Keratinocyte (primary cell): Measurements from ENCODE around the gene TCN2. TPM values are rescaled to one million over a fixed set of nuclear protein-coding genes. Genes with fewer than 3 reads are reported as not detected.

Experiments used
- DNase-seq: peaks from one replicate; pipeline ENCODE4 v3.0.0-alpha.2; 2011; ENCODE audit warnings: low read depth, missing footprints, low spot score
- FAIRE-seq: peaks from 2 replicates; lab custom pipeline; 2011; peaks lifted over from hg19 to GRCh38; lab: Jason Lieb, UNC
- H2AFZ ChIP-seq: 2 replicates; pipeline ENCODE4 v1.6.0; 2012; ENCODE audit warnings: low read length, control low read depth, inconsistent platforms; ENCODE audit not compliant: control insufficient read depth
- H3K27ac ChIP-seq: 2 replicates; pipeline ENCODE4 v1.5.1; 2011; ENCODE audit warnings: low read length; ENCODE audit not compliant: control insufficient read depth, insufficient read depth
- H3K27me3 ChIP-seq: 3 replicates; pipeline ENCODE4 v1.6.0; 2011; ENCODE audit warnings: low read length; ENCODE audit not compliant: control insufficient read depth, insufficient read depth; ENCODE audit errors: extremely low read depth
- H3K36me3 ChIP-seq, 2 experiments: 2 replicates in 1 of 2; 3 replicates in 1 of 2; pipeline ENCODE4 v1.5.1; 2011; ENCODE audit warnings: low read length in 2 of 2, mild to moderate bottlenecking in 1 of 2; ENCODE audit not compliant: control insufficient read depth in 2 of 2, insufficient read depth in 2 of 2; ENCODE audit errors: extremely low read depth in 1 of 2
- H3K4me1 ChIP-seq: 3 replicates; pipeline ENCODE4 v1.5.1; 2011; ENCODE audit warnings: low read length; ENCODE audit not compliant: control insufficient read depth, insufficient read depth; ENCODE audit errors: extremely low read depth
- H3K4me2 ChIP-seq: 3 replicates; pipeline ENCODE4 v1.6.0; 2011; ENCODE audit warnings: low read depth, low read length; ENCODE audit not compliant: control insufficient read depth, insufficient read depth; ENCODE audit errors: extremely low read depth
- H3K4me3 ChIP-seq, 3 experiments: fragments of 200-600 bp in 1 of 3; sonication (generic) in 1 of 3; 2 replicates in 2 of 3; 3 replicates in 1 of 3; pipeline ENCODE4 v1.5.1; 2011 to 2016; ENCODE audit warnings: low read length in 3 of 3, mild to moderate bottlenecking in 3 of 3, control low read depth in 2 of 3, inconsistent platforms in 1 of 3, low read depth in 1 of 3, mixed read lengths in 1 of 3, mixed run types in 1 of 3, moderate library complexity in 1 of 3; ENCODE audit not compliant: control insufficient read depth in 2 of 3, insufficient read depth in 2 of 3; ENCODE audit errors: extremely low read depth in 1 of 3
- H3K79me2 ChIP-seq: 2 replicates; pipeline ENCODE4 v1.6.0; 2012; ENCODE audit warnings: low read length; ENCODE audit not compliant: control insufficient read depth, insufficient read depth
- H3K9ac ChIP-seq: 3 replicates; pipeline ENCODE4 v1.6.0; 2011; ENCODE audit warnings: low read length; ENCODE audit not compliant: control insufficient read depth, insufficient read depth; ENCODE audit errors: extremely low read depth
- H3K9me1 ChIP-seq: 3 replicates; pipeline ENCODE4 v1.6.0; 2011; ENCODE audit warnings: low read length; ENCODE audit not compliant: control insufficient read depth, insufficient read depth; ENCODE audit errors: extremely low read depth
- H3K9me3 ChIP-seq: 2 replicates; pipeline ENCODE4 v1.5.1; 2012; ENCODE audit warnings: low read depth, low read length; ENCODE audit not compliant: control insufficient read depth
- H4K20me1 ChIP-seq: 3 replicates; pipeline ENCODE4 v1.6.0; 2011; ENCODE audit warnings: low read length; ENCODE audit not compliant: control insufficient read depth, insufficient read depth; ENCODE audit errors: extremely low read depth
- EZH2 ChIP-seq: IDR thresholded peaks from one replicate; pipeline ENCODE4 v1.6.1; 2012; ENCODE audit warnings: inconsistent platforms, mild to moderate bottlenecking, low read length, moderate library complexity
- dilution Hi-C: fragments of 300-500 bp; cut with MboI; formaldehyde crosslinking; loops from one replicate; pipeline ENCODE4 v1.7.0; 2020; ENCODE audit warnings: low sequenced_read_pairs; ENCODE audit not compliant: extremely low pct_ligation_motif_present
- polyA plus RNA-seq, 5 experiments: library from polyadenylated mRNA; depleted of rRNA in 3 of 5; stranded (reverse) in 3 of 5; stranded (forward) in 1 of 5; unstranded in 1 of 5; fragments of >200 nt; gene quantifications; 1 replicate in 1 of 5; 2 replicates in 3 of 5; 3 replicates in 1 of 5; pipeline versions ENCODE4 v1.2.1 to v1.2.3, GENCODE V29; 2011 to 2012; ENCODE audit warnings: missing spikeins in 2 of 5, low read depth in 1 of 5, low replicate concordance in 1 of 5
- TF ChIP-seq, protein P1 (sequence below), 3 experiments: IDR thresholded peaks in 1 of 3; conservative IDR thresholded peaks in 1 of 3; optimal IDR thresholded peaks in 1 of 3; 2 replicates in 2 of 3; 3 replicates in 1 of 3; pipeline versions ENCODE3 to v1.5.1; 2011; ENCODE audit warnings: low read length in 3 of 3, mild to moderate bottlenecking in 3 of 3, moderate library complexity in 2 of 3, control low read depth in 1 of 3, inconsistent platforms in 1 of 3; ENCODE audit not compliant: insufficient read depth in 2 of 3; ENCODE audit errors: extremely low read depth in 1 of 3

TCN2 gene
- polyA plus RNA-seq, 1 donor (not counting 4 experiments of a cell fraction or from before 2014, with no cell fraction given), result 0.88 TPM

DNA sequence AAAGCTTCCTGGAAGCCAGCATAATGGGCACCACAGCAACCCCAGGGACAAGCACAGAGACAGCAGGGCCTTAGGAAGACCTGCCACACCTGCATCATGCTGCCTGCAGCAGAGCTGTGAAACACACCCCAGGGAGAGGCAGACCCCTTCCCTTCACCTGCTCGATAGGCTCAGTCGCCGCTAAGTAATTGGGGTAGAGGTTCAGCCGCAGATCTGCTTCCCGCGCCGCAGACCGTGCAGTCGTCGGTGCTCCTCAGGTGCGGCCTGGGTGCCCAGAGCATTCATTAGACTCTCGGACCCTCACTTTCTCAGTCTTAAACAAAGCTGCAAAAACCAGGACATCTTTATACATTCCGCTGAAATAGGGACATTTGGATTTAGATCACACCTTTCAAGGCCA, 57.8 kb downstream of the TCN2 start:
- peaks cover 4 to 10% of the 10 kb centered on the region in 2 experiments for H3K36me3 ChIP-seq
- H3K9me1 ChIP-seq, result no peaks in the 10 kb centered on the region
- H2AFZ ChIP-seq, result no peak overlapping the region
- H3K4me2 ChIP-seq, result no peak overlapping the region
- H3K4me3 ChIP-seq, result no peak overlapping the region
- FAIRE-seq (no peak), DNase-seq (no peak)
- H3K9me3 ChIP-seq, result no peaks in the 10 kb centered on the region
- dilution Hi-C loops, result no loop called here
- H3K79me2 ChIP-seq, result no peaks in the 10 kb centered on the region
- no peaks in the 10 kb centered on the region for H4K20me1 ChIP-seq
- no peaks in the 10 kb centered on the region for H3K27me3 ChIP-seq
- no peak overlapping the region for H3K27ac ChIP-seq
- peaks cover 21% of the 10 kb centered on the region for H3K4me1 ChIP-seq
- H3K9ac ChIP-seq, result no peak overlapping the region
- no peak for TF ChIP-seq EZH2
- TF ChIP-seq, protein P1, sequence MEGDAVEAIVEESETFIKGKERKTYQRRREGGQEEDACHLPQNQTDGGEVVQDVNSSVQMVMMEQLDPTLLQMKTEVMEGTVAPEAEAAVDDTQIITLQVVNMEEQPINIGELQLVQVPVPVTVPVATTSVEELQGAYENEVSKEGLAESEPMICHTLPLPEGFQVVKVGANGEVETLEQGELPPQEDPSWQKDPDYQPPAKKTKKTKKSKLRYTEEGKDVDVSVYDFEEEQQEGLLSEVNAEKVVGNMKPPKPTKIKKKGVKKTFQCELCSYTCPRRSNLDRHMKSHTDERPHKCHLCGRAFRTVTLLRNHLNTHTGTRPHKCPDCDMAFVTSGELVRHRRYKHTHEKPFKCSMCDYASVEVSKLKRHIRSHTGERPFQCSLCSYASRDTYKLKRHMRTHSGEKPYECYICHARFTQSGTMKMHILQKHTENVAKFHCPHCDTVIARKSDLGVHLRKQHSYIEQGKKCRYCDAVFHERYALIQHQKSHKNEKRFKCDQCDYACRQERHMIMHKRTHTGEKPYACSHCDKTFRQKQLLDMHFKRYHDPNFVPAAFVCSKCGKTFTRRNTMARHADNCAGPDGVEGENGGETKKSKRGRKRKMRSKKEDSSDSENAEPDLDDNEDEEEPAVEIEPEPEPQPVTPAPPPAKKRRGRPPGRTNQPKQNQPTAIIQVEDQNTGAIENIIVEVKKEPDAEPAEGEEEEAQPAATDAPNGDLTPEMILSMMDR (optimal IDR thresholded peaks at IDR 0.05 in 1 of 3, IDR thresholded peaks at IDR 0.05 in 1 of 3, conservative IDR thresholded peaks at IDR 0.05 in 1 of 3; ENCODE audit: extremely low read depth in 1 of 3, insufficient read depth in 2 of 3, low read length in 3 of 3), result no peak

DNA sequence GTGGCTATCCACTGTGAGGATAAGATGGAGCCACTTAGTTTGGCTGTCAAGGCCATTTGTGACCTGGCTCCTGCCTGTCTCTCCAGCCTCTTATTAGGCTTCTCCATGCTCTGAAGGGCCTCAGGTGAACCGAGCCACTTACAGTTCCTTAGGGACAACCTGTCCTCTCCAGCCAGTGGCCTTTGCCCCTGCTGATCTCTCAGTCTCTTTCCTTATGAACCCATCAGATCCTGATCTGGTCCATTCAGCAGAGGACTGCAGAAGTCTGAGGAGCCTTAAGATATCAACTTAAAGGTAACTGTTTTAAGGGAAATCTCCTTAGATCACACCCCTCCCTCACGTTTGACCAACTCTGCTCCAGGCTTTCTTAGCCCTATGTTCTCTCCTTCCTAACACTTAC, 58.3 kb downstream of the TCN2 start:
- no peaks in the 10 kb centered on the region for H4K20me1 ChIP-seq
- H3K79me2 ChIP-seq, result no peaks in the 10 kb centered on the region
- H3K9me1 ChIP-seq, result no peaks in the 10 kb centered on the region
- no peak for DNase-seq
- H3K9me3 ChIP-seq, result no peaks in the 10 kb centered on the region
- peaks cover 4 to 10% of the 10 kb centered on the region in 2 experiments for H3K36me3 ChIP-seq
- FAIRE-seq, result peak; percentile 63
- TF ChIP-seq, protein P1 (optimal IDR thresholded peaks at IDR 0.05 in 1 of 3, IDR thresholded peaks at IDR 0.05 in 1 of 3, conservative IDR thresholded peaks at IDR 0.05 in 1 of 3; ENCODE audit: extremely low read depth in 1 of 3, insufficient read depth in 2 of 3, low read length in 3 of 3), result no peak
- no peak for TF ChIP-seq EZH2
- no peak overlapping the region for H2AFZ ChIP-seq
- no peak overlapping the region for H3K4me2 ChIP-seq
- H3K4me3 ChIP-seq, result no peak overlapping the region
- H3K27ac ChIP-seq, result no peak overlapping the region
- H3K9ac ChIP-seq, result no peak overlapping the region
- dilution Hi-C loops, result no loop called here
- peaks cover 21% of the 10 kb centered on the region for H3K4me1 ChIP-seq
- no peaks in the 10 kb centered on the region for H3K27me3 ChIP-seq
